ENCODE measurements around the gene KMT2B. TPM values are rescaled to one million over a fixed set of nuclear protein-coding genes. Genes with fewer than 3 reads are reported as not detected.
A peak's percentile ranks its signal among the peaks of the same experiment; 100 is the strongest.
"Not testable (repeated sequence)": the region's sequence is repeated elsewhere in the genome, so short reads cannot be mapped to it uniquely, and the experiment has no call there.

Gene KMT2B
- total RNA-seq, 2 experiments from 2014 or later = 65.1 to 67.2 TPM

DNA sequence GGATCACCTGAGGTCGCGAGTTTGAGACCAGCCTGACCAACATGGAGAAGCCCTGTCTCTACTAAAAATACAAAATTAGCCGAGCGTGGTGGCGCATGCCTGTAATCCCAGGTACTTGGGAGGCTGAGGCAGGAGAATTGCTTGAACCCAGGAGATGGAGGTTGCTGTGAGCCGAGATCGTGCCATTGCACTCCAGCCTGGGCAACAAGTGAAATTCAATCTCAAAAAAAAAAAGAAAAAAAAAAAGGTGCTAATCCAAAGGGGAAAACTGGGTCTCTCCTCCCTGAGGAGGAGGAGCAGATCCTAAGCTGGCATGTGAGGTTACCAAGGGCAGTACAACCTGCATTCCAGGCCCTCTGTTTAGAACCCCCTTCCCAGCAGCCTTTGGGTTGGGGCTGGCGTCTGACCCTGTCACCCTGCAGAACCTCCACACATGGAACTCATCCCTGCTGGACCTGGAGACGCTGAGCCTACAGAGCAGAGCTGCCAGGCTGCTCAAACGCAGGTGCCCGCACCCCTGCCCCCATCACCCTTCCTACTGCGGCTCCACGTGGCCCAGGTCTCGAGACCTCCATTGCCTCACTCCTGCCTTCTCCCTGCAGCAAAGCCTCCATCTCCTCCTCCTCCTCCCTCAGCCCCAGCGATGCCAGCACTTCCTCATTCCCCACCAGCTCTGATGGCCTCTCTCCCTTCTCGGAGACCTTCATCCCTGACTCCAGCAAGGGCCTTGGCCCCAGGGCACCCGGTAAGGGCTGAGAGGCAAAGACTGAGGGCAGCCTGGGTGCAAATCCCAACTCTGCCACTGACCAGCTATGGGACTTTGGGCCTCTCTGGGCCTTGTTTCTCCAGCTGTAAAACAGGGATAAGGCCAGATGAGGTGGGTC, 46.9 kb downstream of the KMT2B start:
- Mint-ChIP-seq H3K9me3 (no peaks in the 10 kb centered on the region), H3K4me1 (peaks cover 5% of the 10 kb centered on the region), H3K27ac (no peak overlapping the region), H3K4me3 (no peak overlapping the region), H3K27me3 (no peaks in the 10 kb centered on the region), H3K36me3 (ENCODE audit: low read depth) (peaks cover 28% of the 10 kb centered on the region)
- CTCF ChIA-PET = interaction anchor here (0.6 to 1.1 kb wide), 4 partner anchors 15 to 200 kb away, joined by 3 to 4 read pairs (median 3); no protein-coding TSS in a partner anchor
- no peak for DNase-seq
- POLR2A ChIA-PET = interaction anchor here (0.5 kb wide), 1 partner anchor 119 kb away, joined by 3 read pairs; no protein-coding TSS in a partner anchor

DNA sequence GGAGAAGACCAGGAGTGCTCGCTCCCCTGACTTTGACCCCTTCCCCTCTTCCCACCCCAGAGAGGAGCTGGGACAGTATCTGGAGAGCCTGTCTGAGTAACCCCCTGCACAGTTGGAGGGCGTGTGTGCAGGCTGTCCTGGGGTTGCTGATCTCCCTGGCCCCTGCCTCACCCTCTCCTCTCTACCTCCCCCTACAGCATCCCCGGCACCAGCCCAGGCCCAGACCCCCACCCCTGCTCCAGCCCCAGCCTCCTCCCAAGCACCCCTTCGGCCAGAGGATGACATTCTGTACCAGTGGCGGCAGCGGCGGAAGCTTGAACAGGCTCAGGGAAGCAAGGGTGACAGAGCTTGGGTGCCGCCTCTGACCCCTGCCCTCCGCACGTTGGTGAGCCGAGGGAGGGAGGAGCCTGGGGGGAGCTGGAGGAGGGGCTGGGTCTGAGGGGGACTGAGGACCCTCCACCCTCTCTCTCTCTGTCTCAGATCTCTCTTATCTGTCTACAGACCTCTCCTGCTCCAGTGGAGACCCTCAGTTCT, 48.8 kb downstream of the KMT2B start:
- DNase-seq = no peak
- H3K36me3 Mint-ChIP-seq (ENCODE audit: low read depth) = peaks cover 19% of the 10 kb centered on the region
- peaks cover 2% of the 10 kb centered on the region for H3K4me1 Mint-ChIP-seq
- no peak overlapping the region for H3K27ac Mint-ChIP-seq
- CTCF ChIA-PET = no interaction called here
- no peaks in the 10 kb centered on the region for H3K9me3 Mint-ChIP-seq
- H3K4me3 Mint-ChIP-seq = no peak overlapping the region
- H3K27me3 Mint-ChIP-seq = no peaks in the 10 kb centered on the region
- POLR2A ChIA-PET = no interaction called here

DNA sequence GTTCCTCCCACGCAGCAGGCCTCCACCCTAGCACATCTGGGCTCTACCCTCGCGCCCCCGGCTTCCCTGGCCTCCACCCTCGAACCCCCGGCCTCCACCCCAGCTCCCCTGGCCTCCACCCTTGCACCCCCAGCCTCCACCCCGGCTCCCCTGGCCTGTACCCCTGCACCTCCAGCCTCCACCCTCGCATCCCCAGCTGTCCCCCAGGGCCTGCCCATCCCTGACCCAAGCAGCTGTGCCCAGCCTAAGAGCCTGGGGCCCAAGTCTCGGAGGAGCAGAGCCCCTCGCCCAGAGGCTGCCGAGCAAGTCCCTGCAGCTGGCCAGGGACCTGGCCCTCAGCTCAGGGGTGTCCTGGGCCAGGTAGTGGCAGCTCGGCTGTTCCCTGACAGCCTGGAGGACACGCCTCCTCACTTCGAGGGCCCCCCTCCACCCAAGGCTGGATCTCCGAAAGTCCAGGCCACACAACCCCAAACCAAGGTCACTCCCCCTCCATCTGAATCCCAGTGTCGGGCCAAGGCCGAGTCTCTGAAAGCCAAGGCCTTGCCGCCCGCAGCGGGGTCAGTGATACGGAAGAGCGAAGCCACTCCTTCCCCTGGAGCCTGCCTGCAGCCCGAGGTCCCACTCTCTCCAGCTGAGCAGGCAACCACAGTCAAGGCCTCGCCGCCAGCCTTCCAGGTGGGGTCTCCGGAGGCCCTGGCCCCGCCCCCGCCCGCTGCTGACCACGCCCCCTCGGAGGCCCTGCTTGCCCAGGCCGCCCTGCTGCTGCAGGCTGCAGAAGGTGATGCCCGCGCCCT, 49.7 kb downstream of the KMT2B start:
- Mint-ChIP-seq H3K4me1 (peaks cover 2% of the 10 kb centered on the region), H3K27ac (no peak overlapping the region), H3K27me3 (no peaks in the 10 kb centered on the region), H3K36me3 (ENCODE audit: low read depth) (peaks cover 14% of the 10 kb centered on the region), H3K4me3 (no peak overlapping the region), H3K9me3 (no peaks in the 10 kb centered on the region)
- ChIA-PET POLR2A (no interaction called here), CTCF (no interaction called here)
- DNase-seq = no peak

DNA sequence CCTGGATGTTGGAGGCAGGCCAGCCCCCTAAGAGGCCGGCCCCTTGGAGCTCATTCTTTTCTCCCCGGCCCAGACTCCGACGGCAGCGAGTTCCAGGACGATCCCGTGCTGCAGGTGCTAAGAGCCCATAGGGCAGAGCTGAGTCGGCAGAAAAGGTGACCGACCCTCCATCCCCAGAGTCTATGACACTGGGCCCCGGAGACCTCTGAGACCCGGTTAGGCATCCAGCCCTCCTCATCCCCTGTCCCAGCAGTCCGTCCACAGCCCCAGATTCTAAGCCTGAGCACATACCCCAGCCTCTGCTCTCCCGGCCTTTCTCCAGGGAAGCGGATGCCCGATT, 50.2 kb downstream of the KMT2B start:
- CTCF ChIA-PET = no interaction called here
- H3K27me3 Mint-ChIP-seq = no peaks in the 10 kb centered on the region
- no peak overlapping the region for H3K27ac Mint-ChIP-seq
- no peak overlapping the region for H3K4me3 Mint-ChIP-seq
- no peak for DNase-seq
- H3K4me1 Mint-ChIP-seq = peaks cover 2% of the 10 kb centered on the region
- POLR2A ChIA-PET = no interaction called here
- H3K36me3 Mint-ChIP-seq (ENCODE audit: low read depth) = peaks cover 14% of the 10 kb centered on the region
- no peaks in the 10 kb centered on the region for H3K9me3 Mint-ChIP-seq

DNA sequence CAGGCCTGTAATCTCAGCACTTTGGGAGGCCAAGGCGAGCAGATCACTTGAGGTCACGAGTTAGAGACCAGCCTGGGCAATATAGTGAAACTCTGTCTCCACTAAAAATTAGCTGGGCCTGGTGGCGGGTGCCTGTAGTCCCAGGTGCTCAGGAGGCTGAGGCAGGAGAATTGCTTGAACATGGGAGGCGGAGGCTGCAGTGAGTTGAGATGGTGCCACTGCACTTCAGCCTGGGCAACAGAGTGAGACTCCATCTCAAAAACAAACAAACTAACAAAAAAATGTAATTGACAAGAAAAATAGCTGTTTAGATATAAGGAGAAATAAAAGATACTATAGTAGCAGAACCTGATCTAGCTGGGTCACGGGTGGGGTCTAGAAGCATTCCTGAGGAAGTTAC, 54.6 kb downstream of the KMT2B start:
- POLR2A ChIA-PET, DNase-seq, H3K9me3 Mint-ChIP-seq, H3K4me3 Mint-ChIP-seq, H3K27ac Mint-ChIP-seq, H3K27me3 Mint-ChIP-seq: not testable (repeated sequence)
- peaks cover 10% of the 10 kb centered on the region for H3K36me3 Mint-ChIP-seq (ENCODE audit: low read depth)
- H3K4me1 Mint-ChIP-seq = peaks cover 26% of the 10 kb centered on the region
- CTCF ChIA-PET = interaction anchor here (0.7 to 0.9 kb wide), 3 partner anchors 10 to 37 kb away, joined by 3 read pairs; no protein-coding TSS in a partner anchor

DNA sequence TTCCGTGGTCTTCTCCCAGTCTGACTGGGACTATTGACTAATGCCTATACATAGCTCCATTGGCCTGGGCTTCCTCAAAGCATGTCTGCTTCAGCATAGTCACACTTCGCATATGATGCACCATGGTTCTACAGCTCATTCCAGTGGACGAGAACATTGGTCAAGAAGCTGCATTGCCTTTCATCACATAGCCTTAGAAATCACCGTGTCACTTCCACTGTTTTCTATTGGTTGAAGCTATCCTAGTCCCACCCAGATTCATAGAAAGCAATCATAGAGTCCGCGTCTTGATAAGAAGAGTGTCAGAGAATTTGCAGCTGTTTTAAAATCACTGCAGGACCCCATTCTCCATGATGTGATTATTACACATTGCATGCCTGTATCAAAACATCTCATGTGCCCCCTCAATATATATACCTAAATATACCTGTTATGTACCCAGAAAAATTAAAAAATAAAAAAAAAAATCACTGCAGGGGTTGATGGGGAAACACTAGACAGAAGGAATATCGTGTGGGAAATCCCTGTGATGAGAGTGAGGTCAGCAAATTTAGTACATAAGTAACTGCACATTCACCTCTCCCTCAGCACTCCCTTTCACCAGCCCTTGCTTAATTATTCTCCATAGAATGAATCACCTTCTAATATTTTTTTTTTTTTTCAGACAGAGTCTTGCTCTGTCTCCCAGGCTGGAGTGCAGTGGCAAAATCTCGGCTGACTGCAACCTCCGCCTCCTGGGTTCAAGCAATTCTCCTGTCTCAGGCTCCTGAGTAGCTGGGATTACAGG, 55.4 kb downstream of the KMT2B start:
- peaks cover 8% of the 10 kb centered on the region for H3K36me3 Mint-ChIP-seq (ENCODE audit: low read depth)
- no peak overlapping the region for H3K27ac Mint-ChIP-seq
- POLR2A ChIA-PET = no interaction called here
- no peak for DNase-seq
- H3K4me1 Mint-ChIP-seq = peaks cover 26% of the 10 kb centered on the region
- CTCF ChIA-PET = interaction anchor here (0.7 to 0.9 kb wide), 3 partner anchors 11 to 36 kb away, joined by 3 read pairs; no protein-coding TSS in a partner anchor
- no peaks in the 10 kb centered on the region for H3K27me3 Mint-ChIP-seq
- no peak overlapping the region for H3K4me3 Mint-ChIP-seq
- H3K9me3 Mint-ChIP-seq = no peaks in the 10 kb centered on the region

DNA sequence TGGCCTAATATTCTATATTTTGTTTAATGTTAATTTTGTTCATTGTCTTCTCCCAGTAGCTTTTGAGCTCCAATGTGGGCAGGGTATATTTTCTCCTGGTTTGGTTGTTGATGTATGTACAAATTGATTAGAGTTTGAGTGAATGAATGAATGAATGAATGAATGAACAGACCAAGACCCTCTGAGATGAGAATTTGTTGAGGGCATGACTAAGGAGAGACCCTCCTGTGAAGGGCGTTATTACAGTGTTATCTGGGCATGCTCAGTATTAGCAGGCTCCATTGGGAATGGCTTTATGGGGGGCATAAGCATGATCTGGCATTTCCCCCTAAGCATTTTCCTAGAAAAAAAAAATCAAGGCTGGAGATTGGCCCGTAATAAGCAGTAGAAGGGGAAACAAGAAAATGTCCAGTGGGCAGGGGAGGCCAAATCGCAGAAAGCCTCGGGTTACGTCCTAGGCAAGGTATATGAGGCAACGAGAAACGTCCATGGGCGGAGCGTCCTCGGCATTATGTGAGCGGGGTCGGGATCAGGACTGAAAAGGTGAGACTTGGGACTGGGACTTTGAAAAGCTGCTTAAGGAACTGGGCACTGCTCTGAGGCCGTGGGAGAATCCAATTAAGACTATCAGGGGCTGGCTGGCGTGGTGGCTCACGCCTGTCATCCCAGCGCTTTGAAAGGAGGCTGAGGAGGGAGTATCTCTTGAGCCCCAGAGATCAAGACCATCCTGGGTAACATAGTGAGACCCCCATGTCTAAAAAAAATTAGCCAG, 56.7 kb downstream of the KMT2B start:
- DNase-seq = no peak
- ChIA-PET POLR2A (no interaction called here), CTCF (no interaction called here)
- Mint-ChIP-seq H3K36me3 (ENCODE audit: low read depth) (peaks cover 12% of the 10 kb centered on the region), H3K4me1 (peaks cover 32% of the 10 kb centered on the region), H3K9me3 (no peaks in the 10 kb centered on the region), H3K27me3 (no peaks in the 10 kb centered on the region), H3K4me3 (peak overlapping the region; percentile 71), H3K27ac (no peak overlapping the region)

DNA sequence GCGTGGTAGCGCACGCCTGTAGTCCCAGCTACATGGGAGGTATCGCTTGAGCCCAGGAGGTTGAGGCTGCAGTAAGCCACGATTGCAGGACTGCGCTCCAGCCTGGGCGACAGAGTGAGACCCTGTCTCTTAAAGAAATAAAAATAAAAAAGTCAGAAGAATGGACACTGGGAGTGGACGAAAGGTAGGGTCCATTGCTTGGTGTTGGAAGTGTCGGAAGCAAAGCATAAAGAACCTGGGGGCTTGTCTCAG, 57.2 kb downstream of the KMT2B start:
- peaks cover 32% of the 10 kb centered on the region for H3K4me1 Mint-ChIP-seq
- CTCF ChIA-PET = no interaction called here

DNA sequence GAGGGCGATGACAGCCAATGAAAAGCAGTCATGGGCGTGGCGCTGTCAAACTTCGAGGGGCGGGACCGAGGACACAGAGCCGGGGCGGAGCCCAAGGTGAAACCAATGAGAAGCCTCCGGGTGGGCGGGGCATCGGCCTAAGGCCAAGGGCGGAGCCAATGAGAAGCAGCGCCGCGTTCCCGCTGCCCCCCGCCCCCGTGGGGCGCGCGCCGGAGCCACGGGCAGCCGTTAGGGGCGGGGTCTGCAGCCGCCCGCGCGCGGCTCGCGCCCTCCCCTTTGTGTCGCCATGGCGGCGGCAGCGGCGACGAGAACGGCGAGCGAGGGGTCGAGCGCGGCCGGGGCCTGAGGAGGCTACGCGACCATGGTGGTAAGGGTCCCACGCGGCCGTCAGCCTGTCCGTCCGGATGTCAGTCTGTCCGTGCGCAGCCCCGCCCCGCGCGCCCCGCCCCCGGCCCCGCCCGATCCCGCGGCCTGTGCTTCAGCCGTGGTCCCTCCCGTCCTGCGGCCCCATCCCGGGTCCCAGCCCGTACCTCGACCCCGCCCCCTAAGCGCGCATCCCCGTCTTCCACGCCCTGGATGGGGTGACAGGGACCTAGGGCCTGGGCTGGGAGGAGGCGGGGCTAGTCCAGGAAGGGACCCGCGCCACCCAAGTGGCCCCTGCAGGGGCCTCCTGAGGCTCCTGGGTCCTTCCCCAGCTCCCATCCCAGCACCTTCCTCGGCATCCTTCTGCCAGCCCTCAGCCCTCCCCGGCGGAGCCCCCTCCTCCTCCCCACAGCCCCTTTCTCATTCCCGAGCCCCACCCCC, 57.7 kb downstream of the KMT2B start, which contains the start of gene ARHGAP33:
Gene ARHGAP33 (plus strand): TSS at position 267 of the 804 bp plus-strand sequence. CDS start 95 bp downstream, at position 362.
- Mint-ChIP-seq H3K27me3 (no peaks in the 10 kb centered on the region), H3K9me3 (no peaks in the 10 kb centered on the region), H3K4me3 (peak within 1 kb of the TSS; percentile 82), H3K27ac (peak within 1 kb of the TSS; percentile 80), H3K4me1 (peaks cover 32% of the 10 kb centered on the region), H3K36me3 (ENCODE audit: low read depth) (peaks cover 15% of the 10 kb centered on the region)
- DNase-seq = peak; percentile 100
- CTCF ChIA-PET = interaction anchor here (1.1 kb wide), 1 partner anchor 31 kb away, joined by 3 read pairs; no protein-coding TSS in a partner anchor
- POLR2A ChIA-PET = no interaction called here

More for the DNA sequence above, 57.2 kb downstream of the KMT2B start:
- H3K27me3 Mint-ChIP-seq = no peaks in the 10 kb centered on the region
- H3K27ac Mint-ChIP-seq = peak overlapping the region; percentile 65
- H3K4me3 Mint-ChIP-seq = peak overlapping the region; percentile 71
- peaks cover 16% of the 10 kb centered on the region for H3K36me3 Mint-ChIP-seq (ENCODE audit: low read depth)
- no peak for DNase-seq
- POLR2A ChIA-PET = no interaction called here
- H3K9me3 Mint-ChIP-seq = no peaks in the 10 kb centered on the region

DNA sequence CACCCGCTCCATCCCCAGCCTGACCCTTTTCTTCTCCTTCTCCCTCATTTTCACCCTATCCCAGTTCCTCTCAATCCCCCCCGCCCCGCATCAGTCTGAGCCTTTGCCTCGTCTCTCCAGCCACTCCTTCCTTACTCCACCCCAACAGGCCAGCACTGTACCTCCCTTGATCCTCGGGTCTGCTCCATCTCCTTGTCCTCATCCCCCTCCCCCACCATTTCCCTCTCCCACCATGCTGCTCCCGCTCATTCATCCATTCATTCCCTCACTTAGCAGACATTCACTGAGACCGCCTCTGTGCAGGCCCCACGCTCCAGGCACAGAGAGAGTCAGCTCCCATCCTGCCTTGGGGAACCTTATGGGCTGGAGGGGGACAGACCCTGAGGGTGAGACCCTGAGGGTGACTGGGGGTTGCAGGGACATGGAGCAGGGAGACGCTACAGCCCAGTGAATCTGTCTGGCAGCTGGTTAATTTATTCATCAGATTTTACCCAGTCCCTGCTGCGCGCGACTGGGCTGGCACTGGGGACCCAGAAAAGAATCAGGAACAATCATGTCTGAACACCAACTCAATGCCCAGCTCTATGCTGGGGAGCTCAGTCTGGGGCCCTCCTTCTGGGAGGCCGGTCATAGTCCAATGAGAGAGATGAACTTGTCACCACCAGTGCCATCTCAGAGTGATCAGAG, 58.4 kb downstream of the KMT2B start:
- POLR2A ChIA-PET = no interaction called here

More for the DNA sequence above, 58.4 kb downstream of the KMT2B start:
- CTCF ChIA-PET = interaction anchor here (1.1 to 1.5 kb wide), 2 partner anchors 28 to 32 kb away, joined by 3 to 4 read pairs; partner anchors contain the start of gene LIN37
- Mint-ChIP-seq H3K27me3 (no peaks in the 10 kb centered on the region), H3K27ac (peak overlapping the region; percentile 80), H3K4me3 (peak overlapping the region; percentile 82), H3K36me3 (ENCODE audit: low read depth) (peaks cover 17% of the 10 kb centered on the region), H3K4me1 (peaks cover 31% of the 10 kb centered on the region), H3K9me3 (no peaks in the 10 kb centered on the region)
- DNase-seq = no peak

Measured in activated CD4-positive, alpha-beta T cell treated with anti-CD3 and anti-CD28 coated beads, Interleukin-2, amount 10 ng/mL, durations not matched to agents 7 days and 5 days (primary cell).